CD4-positive, alpha-beta T cell (primary cell): ENCODE measurements around the gene TNNT2. TPM values are rescaled to one million over a fixed set of nuclear protein-coding genes. Genes with fewer than 3 reads are reported as not detected.

Experiments
- ATAC-seq: fragments of 200-7000 bp; cut with Tn5 transposase; one replicate; pipeline ENCODE4 v1.10.0; 2022; ENCODE audit warnings: mild to moderate bottlenecking; ENCODE audit not compliant: poor library complexity
- CTCF ChIA-PET: fragments of 350-600 bp; sonication (Branson Sonifier 250); formaldehyde crosslinking; loops from one replicate; lab custom pipeline; 2021; ENCODE audit warnings: antibody characterized with exemption, inconsistent platforms; lab: Charles Lee
- POLR2A ChIA-PET: fragments of 350-600 bp; sonication (Branson Sonifier 250); formaldehyde crosslinking; loops from one replicate; lab custom pipeline; 2021; ENCODE audit warnings: antibody characterized with exemption, inconsistent platforms; lab: Charles Lee
- DNase-seq, 14 experiments: peaks; one replicate each; pipeline ENCODE4 v3.0.0-alpha.2; 2013 to 2020; ENCODE audit warnings: mixed read lengths in 2 of 14
- H3K27ac ChIP-seq, 2 donors: one replicate each; pipeline versions ENCODE4 v1.5.1 to v1.7.0; 2013; ENCODE audit warnings: low read length in 2 of 2, low read depth in 1 of 2, mild to moderate bottlenecking in 1 of 2
- H3K27me3 ChIP-seq, 2 experiments: 1 replicate in 1 of 2; 2 replicates in 1 of 2; pipeline versions ENCODE4 v1.6.1 to v1.7.0; 2013; ENCODE audit warnings: low read length in 2 of 2, control low read depth in 1 of 2, mild to moderate bottlenecking in 1 of 2, moderate library complexity in 1 of 2; ENCODE audit not compliant: insufficient read depth in 2 of 2, control insufficient read depth in 1 of 2
- H3K36me3 ChIP-seq: one replicate; pipeline ENCODE4 v1.6.1; 2013; ENCODE audit warnings: low read length, control low read depth; ENCODE audit not compliant: insufficient read depth
- H3K4me1 ChIP-seq: one replicate; pipeline ENCODE4 v1.6.1; 2013; ENCODE audit warnings: low read length, control low read depth; ENCODE audit not compliant: insufficient read depth
- H3K4me3 ChIP-seq: one replicate; pipeline ENCODE4 v1.5.1; 2013; ENCODE audit warnings: mild to moderate bottlenecking, low read length, moderate library complexity
- H3K9me3 ChIP-seq, 2 experiments: 1 replicate in 1 of 2; 2 replicates in 1 of 2; pipeline versions ENCODE4 v1.6.1 to v1.7.0; 2013; ENCODE audit warnings: low read length in 2 of 2, mild to moderate bottlenecking in 2 of 2, control low read depth in 1 of 2, moderate library complexity in 1 of 2; ENCODE audit not compliant: control insufficient read depth in 1 of 2, insufficient read depth in 1 of 2
- H3K27ac Mint-ChIP-seq: one replicate; pipeline ENCODE4 v1.8.0; 2020; ENCODE audit warnings: mixed read lengths
- H3K27me3 Mint-ChIP-seq: one replicate; pipeline ENCODE4 v1.8.0; 2021; ENCODE audit warnings: mixed read lengths
- H3K36me3 Mint-ChIP-seq: one replicate; pipeline ENCODE4 v1.8.0; 2021; ENCODE audit warnings: low read depth, mixed read lengths
- H3K4me1 Mint-ChIP-seq: one replicate; pipeline ENCODE4 v1.8.0; 2021; ENCODE audit warnings: low read depth, mixed read lengths
- H3K4me3 Mint-ChIP-seq: one replicate; pipeline ENCODE4 v1.8.0; 2020; ENCODE audit warnings: mild to moderate bottlenecking, mixed read lengths
- H3K9me3 Mint-ChIP-seq: one replicate; pipeline ENCODE4 v1.8.0; 2020; ENCODE audit warnings: mixed read lengths
- CTCF ChIP-seq: fragments of 200-600 bp; IDR thresholded peaks from one replicate; pipeline ENCODE4 v1.8.0; 2022; ENCODE audit warnings: antibody characterized with exemption, mild to moderate bottlenecking
- intact Hi-C, 2 experiments: fragments of 100-400 bp; cut with DNase I in 1 of 2; cut with micrococcal nuclease in 1 of 2; formaldehyde crosslinking; loops; one replicate each; pipeline versions ENCODE4 v1.15.1 to v1.9.0; 2023 to 2025; cut with DNase I, micrococcal nuclease
- polyA plus RNA-seq, 2 donors: library from polyadenylated mRNA; unstranded; fragments of 120-200 nt; gene quantifications; one replicate each; pipeline ENCODE4 v1.2.1, GENCODE V29; 2013
- total RNA-seq, 174 experiments: library from RNA in 2 of 174; stranded (reverse) in 2 of 174; gene quantifications; one replicate each; pipeline ENCODE4 v1.2.3 and lab custom pipeline; 2021 to 2026

Gene TNNT2
- total RNA-seq (not detected), total RNA-seq (lab: John Stamatoyannopoulos, UW) (0 to 1.7 (median 0) reads per million in 172 experiments)
- polyA plus RNA-seq (2013, experiment 1 of 2), result not detected
- 16.7 TPM for polyA plus RNA-seq (2013, experiment 2 of 2)

DNA sequence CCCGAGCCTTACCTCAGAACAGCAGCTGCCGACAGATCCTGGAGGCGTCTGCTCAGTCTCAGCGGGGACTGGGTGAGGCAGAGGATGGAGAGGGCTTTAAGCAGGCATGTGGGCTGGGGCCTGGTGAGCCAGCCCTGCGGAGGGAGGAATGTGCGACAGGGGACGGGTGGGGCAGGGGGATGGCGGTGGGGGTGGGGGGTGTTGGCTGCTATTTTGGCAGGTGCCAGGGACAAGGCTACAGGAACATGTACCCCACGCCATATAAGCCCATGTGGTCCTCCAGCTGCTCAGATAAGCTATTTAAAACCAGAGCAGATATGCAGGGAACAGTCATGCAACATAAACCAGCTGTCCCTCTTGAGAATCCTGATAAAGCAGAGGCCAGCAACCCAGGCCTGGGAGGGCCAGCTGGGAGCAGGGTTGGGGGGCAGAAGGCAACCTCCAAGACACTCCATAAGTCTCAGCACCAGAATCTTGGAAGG lies at the start of gene TNNT2:
TSS of gene TNNT2 (minus strand) at position 70 of the 482 bp plus-strand sequence. CDS start 4,426 bp downstream, outside the sequence.
- ChIA-PET POLR2A (no interaction called here), CTCF (no interaction called here)
- ATAC-seq (no peak), DNase-seq (no peak)
- Histone ChIP-seq H3K4me1 (no peaks in the 10 kb centered on the region), H3K27me3 (peaks cover 10 to 14% of the 10 kb centered on the region in 2 experiments), H3K27ac (no peak within 1 kb of the TSS), H3K36me3 (no peaks in the 10 kb centered on the region), H3K9me3 (no peaks in the 10 kb centered on the region), H3K4me3 (no peak within 1 kb of the TSS)
- Mint-ChIP-seq H3K9me3 (no peaks in the 10 kb centered on the region), H3K4me3 (no peak within 1 kb of the TSS), H3K27me3 (no peaks in the 10 kb centered on the region), H3K36me3 (no peaks in the 10 kb centered on the region), H3K27ac (no peak within 1 kb of the TSS), H3K4me1 (no peaks in the 10 kb centered on the region)
- TF ChIP-seq CTCF, result no peak
- intact Hi-C loops, result no loop called here

DNA sequence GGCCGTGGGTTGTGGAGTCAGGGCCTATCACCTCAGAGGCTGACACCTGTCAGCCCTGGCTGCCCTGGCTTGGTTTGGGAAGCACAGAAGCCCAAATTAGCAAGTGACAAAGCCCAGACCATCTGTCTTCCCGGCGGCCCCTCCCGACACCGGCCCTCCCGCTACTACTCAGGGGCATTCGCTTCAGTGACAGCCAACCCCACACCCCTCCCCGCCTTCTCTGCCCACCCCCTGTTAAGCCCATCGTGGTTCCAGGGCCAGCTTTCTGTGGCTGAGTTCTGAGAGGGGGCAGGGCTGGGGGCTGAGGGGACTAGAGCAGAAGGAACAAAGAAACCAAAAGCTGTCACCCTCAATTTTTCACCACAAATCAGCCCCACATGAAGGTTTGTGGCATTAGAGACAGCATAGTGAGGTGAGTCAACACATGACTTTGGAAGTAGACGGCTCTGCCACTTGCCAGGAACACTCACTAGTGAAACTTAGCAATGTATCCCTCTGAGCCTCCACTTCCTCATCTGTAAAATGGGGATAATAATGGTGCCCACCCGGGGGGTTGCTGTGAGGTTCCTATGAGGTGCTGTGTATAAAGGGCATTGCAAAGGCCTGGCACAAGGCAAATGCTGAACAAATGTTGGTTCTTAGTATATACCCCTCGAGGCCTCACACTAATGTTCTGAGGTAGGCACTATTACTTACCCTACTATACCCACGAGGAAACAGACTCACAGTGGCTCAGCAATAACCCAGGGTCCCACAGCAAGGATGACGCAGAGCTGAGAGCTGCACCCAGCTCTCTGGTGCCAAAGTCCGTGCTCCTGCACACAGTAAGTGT lies 49.2 kb upstream of the TNNT2 start:
- no peak overlapping the region for H3K27ac ChIP-seq
- no peaks in the 10 kb centered on the region for H3K9me3 ChIP-seq
- H3K27me3 ChIP-seq, result no peaks in the 10 kb centered on the region
- ChIA-PET CTCF (no interaction called here), POLR2A (no interaction called here)
- TF ChIP-seq CTCF, result no peak
- DNase-seq (no peak), ATAC-seq (no peak)
- H3K27ac Mint-ChIP-seq, result no peak overlapping the region
- H3K9me3 Mint-ChIP-seq, result no peaks in the 10 kb centered on the region
- no peak overlapping the region for H3K4me3 ChIP-seq
- H3K27me3 Mint-ChIP-seq, result peaks cover 23% of the 10 kb centered on the region
- intact Hi-C loops, result no loop called here
- H3K4me1 ChIP-seq, result no peaks in the 10 kb centered on the region
- H3K36me3 Mint-ChIP-seq, result no peaks in the 10 kb centered on the region
- no peak overlapping the region for H3K4me3 Mint-ChIP-seq
- H3K36me3 ChIP-seq, result no peaks in the 10 kb centered on the region
- no peaks in the 10 kb centered on the region for H3K4me1 Mint-ChIP-seq

- CTCF ChIA-PET, result no interaction called here
- peaks cover 10% of the 10 kb centered on the region for H3K27me3 Mint-ChIP-seq
- H3K9me3 Mint-ChIP-seq, result no peaks in the 10 kb centered on the region
These were observed 46.7 kb upstream of the TNNT2 start for GRCh38 chr1:201424146-201424545.

More at GRCh38 chr1:201424146-201424545, 46.7 kb upstream of the TNNT2 start:
- intact Hi-C loops, result no loop called here
- DNase-seq (no peak), ATAC-seq (no peak)
- Mint-ChIP-seq H3K27ac (no peak overlapping the region), H3K4me1 (no peaks in the 10 kb centered on the region), H3K4me3 (no peak overlapping the region), H3K36me3 (no peaks in the 10 kb centered on the region)
- Histone ChIP-seq H3K4me3 (no peak overlapping the region), H3K27me3 (peaks cover 0 to 4% of the 10 kb centered on the region in 2 experiments), H3K4me1 (no peaks in the 10 kb centered on the region), H3K9me3 (no peaks in the 10 kb centered on the region), H3K36me3 (no peaks in the 10 kb centered on the region), H3K27ac (no peak overlapping the region)
- no peak for TF ChIP-seq CTCF
- POLR2A ChIA-PET, result no interaction called here
